ENCODE data around the gene ANKRD63.

The ANKRD63 gene

GRCh38 chr15:40239693-40240618 is 42.9 kb downstream of the ANKRD63 start:
- DNase-seq: no peak

GRCh38 chr15:40239404-40239692 is 43.5 kb downstream of the ANKRD63 start:
- no peak for DNase-seq

- DNase-seq: no peak
Measured at GRCh38 chr15:40238532-40239403, 44.1 kb downstream of the ANKRD63 start, which contains the start of gene PAK6. TSS of gene PAK6 (plus strand) at chr15:40239063. CDS start at chr15:40264786, 25,723 bp downstream.

- DNase-seq: no peak
Measured at GRCh38 chr15:40235201-40235885, 47.5 kb downstream of the ANKRD63 start.

GRCh38 chr15:40234783-40235182 is 48.1 kb downstream of the ANKRD63 start:
- DNase-seq: no peak

GRCh38 chr15:40233727-40234577 is 48.9 kb downstream of the ANKRD63 start:
- DNase-seq: no peak

GRCh38 chr15:40232625-40233070 is 50.2 kb downstream of the ANKRD63 start:
- DNase-seq: no peak
